Breast epithelium (tissue), 4 donors: Measurements from ENCODE around the gene CDK6. TPM values are rescaled to one million over a fixed set of nuclear protein-coding genes. Genes with fewer than 3 reads are reported as not detected.
"Not testable (repeated sequence)": the region's sequence is repeated elsewhere in the genome, so short reads cannot be mapped to it uniquely, and the experiment has no call there.

Experiments used
- DNase-seq, 2 donors: peaks; one replicate each; pipeline ENCODE4 v3.0.0-alpha.2; 2019; ENCODE audit warnings: low spot score in 2 of 2
- H3K27ac ChIP-seq, 2 donors: fragments of 200-600 bp; sonication (generic) in 1 of 2; one replicate each; pipeline ENCODE4 v1.5.1; 2016 to 2019; ENCODE audit warnings: mild to moderate bottlenecking in 1 of 2
- H3K27me3 ChIP-seq, 2 donors: fragments of 200-600 bp; sonication (generic) in 1 of 2; one replicate each; pipeline versions ENCODE4 v1.5.1 to v1.6.0; 2017 to 2019; ENCODE audit warnings: control low read depth in 1 of 2, mild to moderate bottlenecking in 1 of 2
- H3K36me3 ChIP-seq: fragments of 200-600 bp; one replicate; pipeline ENCODE4 v1.5.1; 2019
- H3K4me1 ChIP-seq, 2 donors: fragments of 200-600 bp; sonication (generic); one replicate each; pipeline ENCODE4 v1.5.1; 2016 to 2019; ENCODE audit warnings: control low read depth in 1 of 2
- H3K4me3 ChIP-seq, 3 donors: fragments of 200-600 bp; sonication (generic); 1 replicate in 2 of 3; 2 replicates in 1 of 3; pipeline ENCODE4 v1.5.1; 2016 to 2019; ENCODE audit warnings: mild to moderate bottlenecking in 3 of 3, moderate library complexity in 2 of 3
- H3K9me3 ChIP-seq, 2 donors: fragments of 200-600 bp; sonication (generic) in 1 of 2; one replicate each; pipeline ENCODE4 v1.5.1; 2016 to 2019; ENCODE audit warnings: control low read depth in 1 of 2
- POLR2A ChIP-seq: fragments of 450-650 bp; IDR thresholded peaks from one replicate; pipeline ENCODE4 v1.6.1; 2016; ENCODE audit warnings: antibody characterized with exemption, mild to moderate bottlenecking, moderate library complexity
- POLR2AphosphoS5 ChIP-seq, 3 donors: sonication (generic); formaldehyde crosslinking; IDR thresholded peaks; one replicate each; pipeline ENCODE4 v1.6.1; 2017; ENCODE audit warnings: antibody characterized with exemption in 3 of 3
- intact Hi-C: fragments of 100-400 bp; cut with DNase I; formaldehyde crosslinking; loops from one replicate; pipeline ENCODE4 v1.15.1; 2023; ENCODE audit warnings: low total_unique reads
- total RNA-seq, 3 donors: library from RNA; depleted of rRNA; stranded (reverse); fragments of >200 nt; gene quantifications; one replicate each; pipeline ENCODE4 v1.1.0, GENCODE V29; 2016
- TF ChIP-seq, protein P1 (sequence below), 3 donors: fragments of 450-650 bp; IDR thresholded peaks; one replicate each; pipeline ENCODE4 v1.5.1; 2016 to 2017; ENCODE audit warnings: antibody characterized with exemption in 3 of 3, mild to moderate bottlenecking in 3 of 3, moderate library complexity in 3 of 3

CDK6 gene
- total RNA-seq, 3 donors from 2014 or later, result 12.8 to 26.2 (median 23.6) TPM

DNA sequence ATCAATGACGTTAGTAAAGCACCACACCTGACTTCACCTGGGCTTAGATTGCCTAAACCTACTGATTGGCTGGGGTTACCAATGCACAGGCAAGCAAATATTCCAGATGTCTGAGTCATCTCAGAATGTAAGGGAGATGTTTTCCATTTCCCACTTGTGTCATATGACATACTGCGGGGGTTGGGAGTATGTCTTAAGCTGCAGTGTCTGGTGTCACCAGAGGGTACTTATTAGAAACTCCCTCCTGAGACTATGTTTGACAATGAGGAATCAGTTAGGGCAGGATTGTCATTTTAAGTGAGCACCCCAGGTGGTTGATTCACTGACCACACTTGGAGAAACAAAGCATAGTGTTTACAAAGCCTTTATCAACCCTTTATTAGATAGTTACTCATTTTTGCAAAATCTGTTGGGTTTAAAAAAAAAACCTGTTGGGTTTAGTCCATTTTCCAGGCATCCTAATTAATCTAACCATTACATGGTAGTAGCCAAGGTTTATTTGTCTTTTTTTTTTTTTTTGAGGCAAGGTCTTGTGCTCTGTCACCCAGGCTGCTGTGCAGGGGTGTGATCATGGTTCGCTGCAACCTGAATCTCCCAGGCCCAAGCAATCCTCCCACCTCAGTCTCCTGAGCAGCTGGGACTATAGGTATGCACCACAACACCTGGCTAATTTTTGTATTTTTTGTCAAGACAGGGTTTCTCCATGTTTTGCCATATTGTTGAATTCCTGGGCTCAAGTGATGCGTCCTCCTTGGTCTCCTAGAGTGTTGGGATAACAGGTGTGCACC, 72.5 kb downstream of the CDK6 start:
- H3K27me3 ChIP-seq, result no peaks in the 10 kb centered on the region
- H3K9me3 ChIP-seq, result no peaks in the 10 kb centered on the region
- DNase-seq, result no peak
- no peaks in the 10 kb centered on the region for H3K36me3 ChIP-seq
- TF ChIP-seq, protein P1, sequence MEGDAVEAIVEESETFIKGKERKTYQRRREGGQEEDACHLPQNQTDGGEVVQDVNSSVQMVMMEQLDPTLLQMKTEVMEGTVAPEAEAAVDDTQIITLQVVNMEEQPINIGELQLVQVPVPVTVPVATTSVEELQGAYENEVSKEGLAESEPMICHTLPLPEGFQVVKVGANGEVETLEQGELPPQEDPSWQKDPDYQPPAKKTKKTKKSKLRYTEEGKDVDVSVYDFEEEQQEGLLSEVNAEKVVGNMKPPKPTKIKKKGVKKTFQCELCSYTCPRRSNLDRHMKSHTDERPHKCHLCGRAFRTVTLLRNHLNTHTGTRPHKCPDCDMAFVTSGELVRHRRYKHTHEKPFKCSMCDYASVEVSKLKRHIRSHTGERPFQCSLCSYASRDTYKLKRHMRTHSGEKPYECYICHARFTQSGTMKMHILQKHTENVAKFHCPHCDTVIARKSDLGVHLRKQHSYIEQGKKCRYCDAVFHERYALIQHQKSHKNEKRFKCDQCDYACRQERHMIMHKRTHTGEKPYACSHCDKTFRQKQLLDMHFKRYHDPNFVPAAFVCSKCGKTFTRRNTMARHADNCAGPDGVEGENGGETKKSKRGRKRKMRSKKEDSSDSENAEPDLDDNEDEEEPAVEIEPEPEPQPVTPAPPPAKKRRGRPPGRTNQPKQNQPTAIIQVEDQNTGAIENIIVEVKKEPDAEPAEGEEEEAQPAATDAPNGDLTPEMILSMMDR (IDR thresholded peaks at IDR 0.05), result no peak
- TF ChIP-seq POLR2A (no peak), POLR2AphosphoS5 (IDR thresholded peaks at IDR 0.05) (no peak)
- no peak overlapping the region for H3K27ac ChIP-seq
- intact Hi-C loops, result no loop called here
- H3K4me1 ChIP-seq, result no peaks in the 10 kb centered on the region
- H3K4me3 ChIP-seq, result no peak overlapping the region

DNA sequence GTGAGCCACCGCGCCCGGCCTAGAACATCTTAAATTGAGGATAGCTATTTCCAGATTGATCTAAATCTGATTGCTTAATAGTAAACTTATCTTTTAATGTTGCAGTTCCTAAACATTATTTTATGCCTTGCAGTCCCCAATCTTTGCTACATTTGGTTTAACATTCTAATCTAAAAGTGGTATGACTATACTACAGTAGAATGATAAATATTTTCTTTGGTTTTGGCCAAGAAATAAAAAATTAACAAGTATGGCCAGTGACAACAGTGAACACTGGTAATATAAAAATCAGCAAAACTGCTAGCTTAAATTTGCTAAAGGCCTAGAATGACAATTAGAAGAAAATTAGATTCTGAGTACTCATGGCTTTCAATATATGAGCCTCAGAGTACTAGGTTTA, 73.5 kb downstream of the CDK6 start:
- no peaks in the 10 kb centered on the region for H3K9me3 ChIP-seq
- no peaks in the 10 kb centered on the region for H3K36me3 ChIP-seq
- TF ChIP-seq, protein P1 (IDR thresholded peaks at IDR 0.05), result no peak
- TF ChIP-seq POLR2AphosphoS5 (IDR thresholded peaks at IDR 0.05) (no peak), POLR2A (no peak)
- no peaks in the 10 kb centered on the region for H3K27me3 ChIP-seq
- H3K4me1 ChIP-seq, result no peaks in the 10 kb centered on the region
- no peak overlapping the region for H3K4me3 ChIP-seq
- intact Hi-C loops, result no loop called here
- H3K27ac ChIP-seq, result no peak overlapping the region
- DNase-seq, result no peak

DNA sequence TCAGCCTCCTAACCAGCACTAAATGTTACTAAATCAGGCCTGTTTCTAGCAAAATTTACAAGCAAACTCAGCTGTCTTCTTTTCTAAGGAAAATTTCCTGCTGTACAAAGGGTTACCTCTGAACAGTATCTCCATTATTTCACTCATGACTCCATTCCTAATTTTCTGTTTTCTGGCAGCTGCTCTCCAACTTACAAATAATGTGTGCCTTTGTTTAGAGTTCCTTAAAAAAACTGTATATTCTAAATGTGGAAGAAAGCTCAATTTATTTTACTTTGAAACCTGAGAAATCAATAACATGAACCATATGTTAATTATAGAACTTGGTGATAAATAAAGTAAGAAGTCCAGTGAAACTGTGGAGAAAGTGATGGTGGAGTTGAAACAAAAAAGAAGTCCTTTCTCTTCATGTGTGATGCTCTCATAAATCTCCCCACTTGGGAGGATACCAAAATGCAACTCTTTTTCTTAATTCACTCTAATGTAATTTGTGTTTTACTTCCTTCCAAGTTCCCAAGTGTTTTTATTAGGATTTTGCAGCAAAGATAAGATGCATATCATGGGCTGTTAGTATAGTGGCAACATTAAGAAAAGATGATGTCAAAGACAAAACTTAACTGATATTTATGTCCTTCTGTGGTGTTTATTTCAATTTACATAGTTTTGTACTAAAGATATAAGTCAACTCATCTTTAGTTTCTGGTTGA, 74.8 kb downstream of the CDK6 start:
- Histone ChIP-seq H3K9me3 (no peaks in the 10 kb centered on the region), H3K4me3 (no peak overlapping the region), H3K27me3 (no peaks in the 10 kb centered on the region), H3K4me1 (no peaks in the 10 kb centered on the region), H3K36me3 (no peaks in the 10 kb centered on the region), H3K27ac (no peak overlapping the region)
- TF ChIP-seq, protein P1 (IDR thresholded peaks at IDR 0.05), result no peak
- TF ChIP-seq POLR2A (no peak), POLR2AphosphoS5 (IDR thresholded peaks at IDR 0.05) (no peak)
- intact Hi-C loops, result no loop called here
- DNase-seq, result no peak

DNA sequence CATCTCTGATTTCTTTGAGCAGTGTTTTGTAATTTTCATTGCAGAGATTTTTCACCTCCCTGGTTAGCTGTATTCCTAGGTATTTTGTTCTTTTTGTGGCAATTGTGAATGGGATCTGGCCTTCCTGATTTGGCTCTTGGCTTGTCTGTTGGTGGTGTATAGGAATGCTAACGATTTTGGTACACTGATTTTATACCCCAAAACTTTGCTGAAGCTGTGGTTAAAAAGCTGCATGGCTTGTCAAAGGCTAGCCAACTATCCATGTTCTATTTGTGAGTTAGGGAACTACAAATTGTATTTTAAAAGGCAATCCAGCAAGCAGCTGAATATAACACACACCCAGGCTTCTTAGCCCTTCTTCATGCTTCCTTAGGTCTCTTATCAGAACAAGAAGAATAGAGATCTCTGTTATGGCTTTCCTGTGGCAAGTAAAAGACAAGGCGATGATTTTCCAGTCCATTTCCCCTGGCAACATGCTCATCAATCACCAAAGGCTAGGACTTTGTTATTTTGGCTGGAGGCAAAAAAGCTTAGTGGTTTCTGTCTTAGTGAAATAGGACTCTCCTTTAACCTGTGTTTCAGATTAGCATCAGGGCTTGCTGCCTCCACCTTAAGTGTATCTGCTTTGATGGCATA, 77.5 kb downstream of the CDK6 start:
- DNase-seq, result no peak
- TF ChIP-seq POLR2AphosphoS5 (IDR thresholded peaks at IDR 0.05), result no peak
- TF ChIP-seq, protein P1 (IDR thresholded peaks at IDR 0.05), result no peak
- no peak for TF ChIP-seq POLR2A

DNA sequence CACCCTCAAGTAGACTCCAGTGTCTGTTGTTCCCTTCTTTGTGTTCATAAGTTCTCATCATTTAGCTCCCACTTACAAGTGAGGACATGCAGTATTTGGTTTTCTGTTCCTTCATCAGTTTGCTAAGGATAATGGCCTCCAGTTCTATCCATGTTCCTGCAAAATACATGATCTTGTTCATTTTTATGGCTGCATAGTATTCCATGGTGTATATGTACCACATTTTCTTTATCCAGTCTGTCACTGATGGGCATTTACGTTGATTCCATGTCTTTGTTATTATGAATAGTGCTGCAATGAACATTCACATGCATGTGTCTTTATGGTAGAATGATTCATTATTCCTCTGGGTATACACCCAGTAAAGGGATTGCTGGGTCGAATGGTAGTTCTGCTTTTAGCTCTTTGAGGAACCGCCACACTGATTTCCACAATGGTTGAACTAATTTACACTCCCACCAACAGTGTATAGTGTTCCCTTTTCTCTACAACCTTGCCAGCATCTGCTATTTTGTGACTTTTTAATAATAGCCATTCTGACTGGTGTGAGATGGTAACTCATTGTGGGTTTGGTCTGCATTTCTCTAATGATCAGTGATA, 79.0 kb downstream of the CDK6 start:
- H3K4me1 ChIP-seq, H3K4me3 ChIP-seq, intact Hi-C loops, DNase-seq, H3K27me3 ChIP-seq, H3K9me3 ChIP-seq, H3K27ac ChIP-seq, H3K36me3 ChIP-seq: not testable (repeated sequence)

More for the DNA sequence above, 77.5 kb downstream of the CDK6 start:
- Histone ChIP-seq H3K27me3 (no peaks in the 10 kb centered on the region), H3K4me3 (no peak overlapping the region), H3K9me3 (no peaks in the 10 kb centered on the region), H3K4me1 (no peaks in the 10 kb centered on the region), H3K36me3 (no peaks in the 10 kb centered on the region), H3K27ac (no peak overlapping the region)
- intact Hi-C loops, result no loop called here
